MM.1S (cell line): ENCODE measurements around the gene TFAP2A.

Source experiments
- CTCF ChIP-seq: fragments of 300-600 bp; sonication (generic); IDR thresholded peaks from 2 replicates; pipeline ENCODE4 v1.5.1; 2016; ENCODE audit warnings: antibody characterized with exemption, low read length, mixed read lengths
- EZH2 ChIP-seq: fragments of 300-600 bp; sonication (generic); optimal IDR thresholded peaks from 2 replicates; pipeline ENCODE3; 2017; ENCODE audit warnings: low read depth, mild to moderate bottlenecking, antibody characterized with exemption, low read length, mixed read lengths

- no peak for TF ChIP-seq CTCF
- TF ChIP-seq EZH2: no peak
These were observed 32.0 kb downstream of the TFAP2A start for GRCh38 chr6:10382728-10383330.
